Erythroblast (primary cell): ENCODE data around the gene AGK.

Experiments used
- GATA1 ChIP-seq: IDR thresholded peaks from 2 replicates; pipeline ENCODE4 v1.6.1; 2011; ENCODE audit warnings: low read depth, mild to moderate bottlenecking, control low read depth, low read length, moderate library complexity
- POLR2A ChIP-seq: IDR thresholded peaks from 2 replicates; pipeline ENCODE4 v1.6.1; 2011; ENCODE audit warnings: mild to moderate bottlenecking, low read length

GRCh38 chr7:141593134-141593533, 41.9 kb downstream of the AGK start:
- no peak for TF ChIP-seq POLR2A
- TF ChIP-seq GATA1, result no peak
